Glutamatergic neuron (in vitro differentiated cells): ENCODE measurements around the gene TSPAN5. TPM values are rescaled to one million over a fixed set of nuclear protein-coding genes. Genes with fewer than 3 reads are reported as not detected.

Source experiments
- DNase-seq: peaks from one replicate; pipeline ENCODE4 v3.0.0; 2022
- H3K27ac Mint-ChIP-seq: one replicate; pipeline ENCODE4 v1.8.0; 2020; ENCODE audit warnings: mild to moderate bottlenecking, mixed read lengths, inconsistent platforms; ENCODE audit not compliant: unreplicated experiment
- H3K27me3 Mint-ChIP-seq: one replicate; pipeline ENCODE4 v1.8.0; 2020; ENCODE audit warnings: mild to moderate bottlenecking, moderate library complexity, mixed read lengths, inconsistent platforms; ENCODE audit not compliant: unreplicated experiment
- H3K36me3 Mint-ChIP-seq: one replicate; pipeline ENCODE4 v1.8.0; 2020; ENCODE audit warnings: mild to moderate bottlenecking, mixed read lengths, inconsistent platforms; ENCODE audit not compliant: unreplicated experiment
- H3K4me1 Mint-ChIP-seq: one replicate; pipeline ENCODE4 v1.8.0; 2020; ENCODE audit warnings: mild to moderate bottlenecking, low read depth, mixed read lengths, inconsistent platforms; ENCODE audit not compliant: unreplicated experiment
- H3K4me3 Mint-ChIP-seq: one replicate; pipeline ENCODE4 v1.8.0; 2020; ENCODE audit warnings: mild to moderate bottlenecking, mixed read lengths, inconsistent platforms; ENCODE audit not compliant: unreplicated experiment
- H3K9me3 Mint-ChIP-seq: one replicate; pipeline ENCODE4 v1.8.0; 2020; ENCODE audit warnings: mild to moderate bottlenecking, moderate library complexity, mixed read lengths, inconsistent platforms; ENCODE audit not compliant: unreplicated experiment
- total RNA-seq: library from RNA; stranded (reverse); fragmentation: NEBNext Ultra II Directional; extraction: Animal tissue kit (Norgen Biotek cat#: 25700); gene quantifications from one replicate; pipeline ENCODE4 v1.2.1, GENCODE V29; 2021; ENCODE audit not compliant: unreplicated experiment
- TF ChIP-seq, protein P1 (sequence below): fragments of 200-600 bp; sonication (generic); IDR thresholded peaks from one replicate; pipeline ENCODE4 v1.5.0; 2021; ENCODE audit not compliant: partially characterized antibody, unreplicated experiment

TSPAN5 gene
- total RNA-seq, 1 donor from 2014 or later, result 40.5 TPM

DNA sequence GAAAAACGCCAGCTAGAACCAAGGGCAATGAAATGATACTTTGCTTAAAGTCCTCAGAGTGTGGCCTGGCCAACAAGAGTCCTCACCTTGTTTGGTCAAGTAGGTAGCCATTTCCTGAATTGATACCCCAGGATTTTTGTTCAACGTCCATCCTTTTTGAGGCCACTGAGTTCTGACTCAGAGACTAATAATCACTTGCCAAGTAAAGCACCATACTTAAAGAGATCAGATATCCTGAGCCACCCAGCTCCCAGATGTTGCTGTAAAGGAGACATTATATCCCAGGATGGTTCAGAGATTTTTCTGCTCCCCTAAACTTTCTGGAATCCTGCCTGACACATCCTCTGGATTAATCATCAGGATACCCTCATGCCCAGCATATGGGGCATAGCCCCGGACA is 206.3 kb downstream of the TSPAN5 start:
- TF ChIP-seq, protein P1, sequence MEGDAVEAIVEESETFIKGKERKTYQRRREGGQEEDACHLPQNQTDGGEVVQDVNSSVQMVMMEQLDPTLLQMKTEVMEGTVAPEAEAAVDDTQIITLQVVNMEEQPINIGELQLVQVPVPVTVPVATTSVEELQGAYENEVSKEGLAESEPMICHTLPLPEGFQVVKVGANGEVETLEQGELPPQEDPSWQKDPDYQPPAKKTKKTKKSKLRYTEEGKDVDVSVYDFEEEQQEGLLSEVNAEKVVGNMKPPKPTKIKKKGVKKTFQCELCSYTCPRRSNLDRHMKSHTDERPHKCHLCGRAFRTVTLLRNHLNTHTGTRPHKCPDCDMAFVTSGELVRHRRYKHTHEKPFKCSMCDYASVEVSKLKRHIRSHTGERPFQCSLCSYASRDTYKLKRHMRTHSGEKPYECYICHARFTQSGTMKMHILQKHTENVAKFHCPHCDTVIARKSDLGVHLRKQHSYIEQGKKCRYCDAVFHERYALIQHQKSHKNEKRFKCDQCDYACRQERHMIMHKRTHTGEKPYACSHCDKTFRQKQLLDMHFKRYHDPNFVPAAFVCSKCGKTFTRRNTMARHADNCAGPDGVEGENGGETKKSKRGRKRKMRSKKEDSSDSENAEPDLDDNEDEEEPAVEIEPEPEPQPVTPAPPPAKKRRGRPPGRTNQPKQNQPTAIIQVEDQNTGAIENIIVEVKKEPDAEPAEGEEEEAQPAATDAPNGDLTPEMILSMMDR, result no peak
- H3K27ac Mint-ChIP-seq, result no peak overlapping the region
- H3K9me3 Mint-ChIP-seq, result peaks cover 4% of the 10 kb centered on the region
- no peak overlapping the region for H3K4me3 Mint-ChIP-seq
- DNase-seq, result no peak
- no peaks in the 10 kb centered on the region for H3K36me3 Mint-ChIP-seq
- peaks cover 6% of the 10 kb centered on the region for H3K4me1 Mint-ChIP-seq
- H3K27me3 Mint-ChIP-seq, result peaks cover 4% of the 10 kb centered on the region

DNA sequence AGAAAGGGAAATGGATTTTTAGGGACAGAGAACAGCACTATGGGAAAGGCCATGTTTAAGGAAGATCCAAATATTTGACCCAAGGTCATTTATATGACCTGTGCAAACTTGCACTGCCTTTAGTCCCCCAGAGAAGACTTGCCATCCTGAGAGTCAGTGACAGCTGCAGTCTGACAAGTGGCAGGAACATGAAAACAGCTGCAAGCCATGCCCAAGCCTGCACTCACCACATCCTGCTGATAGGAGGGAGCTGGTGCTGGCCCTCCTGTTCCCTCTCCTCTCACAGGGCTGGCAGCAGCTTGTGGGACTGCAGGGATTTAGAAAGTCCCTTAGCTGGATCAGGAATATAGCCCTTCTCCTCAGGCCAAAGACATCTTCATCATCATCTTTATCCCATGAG is 209.5 kb downstream of the TSPAN5 start:
- Mint-ChIP-seq H3K27me3 (peaks cover 4% of the 10 kb centered on the region), H3K27ac (no peak overlapping the region), H3K36me3 (no peaks in the 10 kb centered on the region), H3K9me3 (peaks cover 4% of the 10 kb centered on the region), H3K4me3 (no peak overlapping the region), H3K4me1 (peaks cover 6% of the 10 kb centered on the region)
- TF ChIP-seq, protein P1, result no peak
- no peak for DNase-seq

- H3K36me3 Mint-ChIP-seq, result no peaks in the 10 kb centered on the region
- H3K4me1 Mint-ChIP-seq, result peaks cover 6% of the 10 kb centered on the region
- no peak overlapping the region for H3K27ac Mint-ChIP-seq
- TF ChIP-seq, protein P1, result no peak
- DNase-seq, result no peak
- peaks cover 4% of the 10 kb centered on the region for H3K9me3 Mint-ChIP-seq
- H3K27me3 Mint-ChIP-seq, result peaks cover 4% of the 10 kb centered on the region
- H3K4me3 Mint-ChIP-seq, result no peak overlapping the region
Observed at GRCh38 chr4:98447648-98448047, 210.8 kb downstream of the TSPAN5 start.

DNA sequence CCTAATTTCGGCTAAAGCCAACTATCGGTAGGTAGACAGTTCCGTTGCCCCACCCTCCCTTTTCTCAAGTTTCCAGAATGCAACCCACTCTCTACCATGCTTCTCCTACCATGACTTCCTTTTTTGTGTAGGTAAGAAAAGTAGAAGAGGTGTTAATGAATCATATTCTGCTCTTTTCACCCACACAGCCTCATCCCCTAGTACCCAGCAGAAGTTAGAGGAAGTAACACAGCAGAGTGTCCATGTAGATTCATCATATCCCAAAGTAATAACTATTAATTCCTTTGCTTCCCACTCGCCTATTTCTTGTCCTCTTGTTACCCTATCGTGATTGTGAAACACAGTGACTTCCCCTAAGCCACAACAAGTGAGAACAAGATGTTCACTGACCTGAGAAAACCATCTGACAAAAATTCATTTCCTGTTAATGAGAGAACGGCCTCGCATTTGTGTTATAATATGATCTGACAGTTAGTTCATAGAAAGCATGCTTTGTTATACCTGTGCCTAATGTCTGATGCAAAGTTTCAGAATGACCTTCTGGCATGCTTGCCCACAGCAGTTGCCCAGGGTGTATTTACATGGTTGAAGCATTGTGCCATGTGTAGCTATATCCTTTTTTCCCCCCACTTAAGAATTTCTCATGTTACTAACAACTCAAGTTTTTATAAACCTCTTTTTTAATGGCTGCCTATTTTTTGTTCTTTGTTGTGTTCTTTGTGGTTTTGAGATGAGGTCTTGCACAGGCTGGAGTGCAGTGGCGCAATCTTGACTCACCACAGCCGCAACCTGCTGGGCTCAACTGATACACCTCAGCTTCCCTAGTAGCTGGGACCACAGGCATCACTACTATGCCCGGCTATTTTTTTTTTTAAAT is 211.7 kb downstream of the TSPAN5 start:
- Mint-ChIP-seq H3K4me3 (no peak overlapping the region), H3K36me3 (no peaks in the 10 kb centered on the region), H3K4me1 (peaks cover 6% of the 10 kb centered on the region), H3K9me3 (peaks cover 4% of the 10 kb centered on the region), H3K27me3 (peaks cover 4% of the 10 kb centered on the region), H3K27ac (no peak overlapping the region)
- TF ChIP-seq, protein P1, result no peak
- no peak for DNase-seq

GRCh38 chr4:98444371-98444770 is 214.0 kb downstream of the TSPAN5 start:
- H3K36me3 Mint-ChIP-seq, result no peaks in the 10 kb centered on the region
- peaks cover 4% of the 10 kb centered on the region for H3K9me3 Mint-ChIP-seq
- TF ChIP-seq, protein P1, result no peak
- H3K4me1 Mint-ChIP-seq, result peaks cover 5% of the 10 kb centered on the region
- no peak for DNase-seq
- H3K27me3 Mint-ChIP-seq, result peaks cover 4% of the 10 kb centered on the region
- no peak overlapping the region for H3K4me3 Mint-ChIP-seq
- H3K27ac Mint-ChIP-seq, result no peak overlapping the region
